ENCODE results near the gene CTRL.
"Not testable (repeated sequence)": the region's sequence is repeated elsewhere in the genome, so short reads cannot be mapped to it uniquely, and the experiment has no call there.

Gene CTRL

GRCh38 chr16:67941469-67942199 lies 10.0 kb upstream of the CTRL start:
- no peak for TF ChIP-seq CTCF (IDR thresholded peaks at IDR 0.05; ENCODE audit: low read depth, low read length)
- no peaks in the 10 kb centered on the region for H3K9me3 ChIP-seq (ENCODE audit: severe bottlenecking)
- peaks cover 7% of the 10 kb centered on the region for H3K36me3 ChIP-seq
- H3K27me3 ChIP-seq (ENCODE audit: insufficient read depth, low read depth, severe bottlenecking), result no peaks in the 10 kb centered on the region
- no peak overlapping the region for H3K4me3 ChIP-seq (ENCODE audit: low read depth, low read length)
- no peak overlapping the region for H3K27ac ChIP-seq
- no peak for DNase-seq

GRCh38 chr16:67940446-67941089 lies 8.9 kb upstream of the CTRL start:
- Histone ChIP-seq H3K4me3 (ENCODE audit: low read depth, low read length) (no peak overlapping the region), H3K27ac (no peak overlapping the region), H3K36me3 (peaks cover 7% of the 10 kb centered on the region), H3K9me3 (ENCODE audit: severe bottlenecking) (no peaks in the 10 kb centered on the region), H3K27me3 (ENCODE audit: insufficient read depth, low read depth, severe bottlenecking) (no peaks in the 10 kb centered on the region)
- TF ChIP-seq CTCF (IDR thresholded peaks at IDR 0.05; ENCODE audit: low read depth, low read length), result no peak
- no peak for DNase-seq

- no peaks in the 10 kb centered on the region for H3K9me3 ChIP-seq (ENCODE audit: severe bottlenecking)
- no peak for TF ChIP-seq CTCF (IDR thresholded peaks at IDR 0.05; ENCODE audit: low read depth, low read length)
- no peaks in the 10 kb centered on the region for H3K27me3 ChIP-seq (ENCODE audit: insufficient read depth, low read depth, severe bottlenecking)
- no peak overlapping the region for H3K27ac ChIP-seq
- peaks cover 7% of the 10 kb centered on the region for H3K36me3 ChIP-seq
- DNase-seq, result no peak
- no peak overlapping the region for H3K4me3 ChIP-seq (ENCODE audit: low read depth, low read length)
Measured at GRCh38 chr16:67939507-67940445, 8.1 kb upstream of the CTRL start.

- H3K27ac ChIP-seq; H3K9me3 ChIP-seq (ENCODE audit: severe bottlenecking); H3K4me3 ChIP-seq (ENCODE audit: low read depth, low read length); H3K27me3 ChIP-seq (ENCODE audit: insufficient read depth, low read depth, severe bottlenecking); DNase-seq; H3K36me3 ChIP-seq: not testable (repeated sequence)
Measured at GRCh38 chr16:67937713-67938112, 6.1 kb upstream of the CTRL start.

- H3K36me3 ChIP-seq, result no peaks in the 10 kb centered on the region; the same call in 1 of the 2 replicates
- H3K9me3 ChIP-seq (ENCODE audit: severe bottlenecking), result no peaks in the 10 kb centered on the region
- H3K27me3 ChIP-seq (ENCODE audit: insufficient read depth, low read depth, severe bottlenecking), result no peaks in the 10 kb centered on the region
- peak overlapping the region; percentile 62 for H3K27ac ChIP-seq
- TF ChIP-seq CTCF (IDR thresholded peaks at IDR 0.05; ENCODE audit: low read depth, low read length), result no peak
- DNase-seq, result no peak
- peak overlapping the region; percentile 91 for H3K4me3 ChIP-seq (ENCODE audit: low read depth, low read length)
Measured at GRCh38 chr16:67936880-67937605, 5.4 kb upstream of the CTRL start.

Measured in WERI-Rb-1 (cell line).